ENCODE results near the gene IVNS1ABP. TPM values are rescaled to one million over a fixed set of nuclear protein-coding genes. Genes with fewer than 3 reads are reported as not detected.
A peak's percentile ranks its signal among the peaks of the same experiment; 100 is the strongest.
"Not testable (repeated sequence)": the region's sequence is repeated elsewhere in the genome, so short reads cannot be mapped to it uniquely, and the experiment has no call there.

IVNS1ABP gene
- total RNA-seq, result 50.2 and 53.4 TPM in 2 replicates

DNA sequence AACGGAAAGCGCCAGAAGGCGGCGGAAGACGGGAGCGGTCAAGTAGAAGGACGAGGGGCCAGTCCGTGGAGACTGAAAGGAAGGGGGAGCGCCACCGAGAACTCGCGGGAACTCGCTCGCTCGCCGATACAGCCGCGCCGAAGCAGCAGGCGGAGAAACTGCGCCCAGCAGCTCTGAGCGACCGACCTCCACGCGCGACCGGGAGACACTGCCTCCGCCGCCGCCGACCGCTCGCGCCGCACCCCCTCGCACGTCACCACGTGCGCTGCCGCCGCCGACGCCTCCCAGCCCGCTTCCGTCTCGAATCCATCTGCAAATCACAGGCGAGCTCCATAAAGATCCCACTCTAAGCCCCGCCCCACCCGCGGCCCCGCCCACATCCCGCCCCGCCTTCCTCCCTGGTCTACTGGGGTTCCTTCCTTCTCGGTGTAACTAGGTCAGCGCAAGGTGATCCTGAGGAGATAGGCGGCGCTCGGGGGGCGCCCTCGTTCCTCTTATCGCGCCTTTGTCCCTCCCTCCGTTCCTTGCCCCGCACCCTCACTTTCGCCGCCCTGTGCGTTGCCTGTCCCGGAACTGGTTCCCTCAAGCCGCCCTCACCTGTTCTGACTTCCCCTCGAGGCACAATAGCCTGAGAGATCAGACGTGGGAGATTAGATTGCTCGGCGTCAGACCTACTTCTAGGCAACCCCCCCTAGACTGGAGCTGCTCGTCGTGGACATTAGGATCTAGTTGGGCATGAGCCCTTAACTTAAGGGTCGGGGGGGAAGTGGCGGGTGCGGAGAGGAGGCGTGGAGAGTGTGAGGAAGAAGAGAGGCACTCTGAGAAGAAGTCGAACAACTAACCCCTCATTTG, at the start of gene IVNS1ABP:
Gene IVNS1ABP, minus strand, starts transcription at position 210 of the 852 bp plus-strand sequence. CDS start 7,750 bp downstream, outside the sequence.
- DNase-seq (ENCODE audit: low read depth in 2 of 2), result peak; percentile 83 to 95

DNA sequence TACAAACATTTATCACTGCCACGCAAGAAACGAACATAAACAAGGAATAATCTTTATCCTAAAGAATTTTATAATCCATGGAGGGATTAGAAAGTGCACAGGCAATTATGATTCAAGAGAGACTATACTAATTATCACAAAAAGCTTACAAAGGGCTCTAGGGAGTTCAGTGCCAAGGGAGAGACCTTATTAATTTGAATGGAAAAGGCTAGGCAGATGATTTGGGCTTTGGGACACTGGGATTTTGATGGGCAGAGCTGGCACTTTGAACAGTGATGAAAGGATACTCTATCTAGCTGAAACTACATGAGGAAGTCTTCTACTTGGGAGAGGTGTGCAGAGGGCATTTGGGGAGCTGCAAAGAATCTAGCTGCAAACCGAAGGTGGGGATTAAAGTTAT, 48.9 kb upstream of the IVNS1ABP start:
- no peak for DNase-seq (ENCODE audit: low read depth in 2 of 2)

GRCh38 chr1:185364528-185364927, 47.5 kb upstream of the IVNS1ABP start:
- DNase-seq (ENCODE audit: low read depth in 2 of 2), result not testable (repeated sequence)

- DNase-seq (ENCODE audit: low read depth in 2 of 2), result no peak
Measured at GRCh38 chr1:185363205-185363604, 46.2 kb upstream of the IVNS1ABP start.

DNA sequence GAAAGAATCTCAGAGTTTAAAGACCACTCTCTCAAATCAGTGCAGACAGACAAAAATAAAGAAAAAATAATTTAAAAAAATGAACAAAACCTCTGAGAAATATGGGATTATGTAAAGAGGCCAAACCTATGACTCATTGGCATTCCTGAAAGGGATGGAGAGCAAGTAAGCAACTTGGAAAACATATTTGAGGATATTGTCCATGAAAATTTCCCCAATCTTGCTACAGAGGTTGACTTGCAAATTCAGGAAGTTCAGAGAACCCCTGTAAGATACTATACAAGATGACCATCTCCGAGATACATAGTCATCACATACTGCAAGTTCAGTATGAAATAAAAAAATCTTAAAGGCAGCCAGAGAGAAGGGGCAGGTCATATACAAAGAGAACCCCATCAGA, 43.7 kb upstream of the IVNS1ABP start:
- DNase-seq (ENCODE audit: low read depth in 2 of 2), result peak in 1 of 2 donors; percentile 29

DNA sequence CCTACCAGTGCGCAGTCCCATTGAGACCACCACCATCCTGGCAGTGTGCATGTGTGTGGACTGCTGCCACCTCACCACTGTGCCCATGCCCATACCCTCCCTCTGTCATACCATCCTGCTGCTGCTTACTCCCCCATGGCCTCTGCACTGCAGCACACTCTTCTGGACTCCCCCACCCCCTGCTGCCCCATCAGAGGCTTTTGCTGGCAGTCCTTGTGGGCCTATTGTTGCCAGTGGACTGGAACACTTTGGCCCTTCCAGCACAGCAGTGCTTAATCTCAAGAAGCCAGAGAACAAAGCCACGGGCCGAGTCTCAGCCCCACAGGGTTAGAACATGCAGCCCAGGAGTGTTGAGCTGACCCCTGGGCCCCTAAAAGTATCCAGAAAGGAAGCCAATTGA, 41.9 kb upstream of the IVNS1ABP start:
- DNase-seq (ENCODE audit: low read depth in 2 of 2), result no peak

DNA sequence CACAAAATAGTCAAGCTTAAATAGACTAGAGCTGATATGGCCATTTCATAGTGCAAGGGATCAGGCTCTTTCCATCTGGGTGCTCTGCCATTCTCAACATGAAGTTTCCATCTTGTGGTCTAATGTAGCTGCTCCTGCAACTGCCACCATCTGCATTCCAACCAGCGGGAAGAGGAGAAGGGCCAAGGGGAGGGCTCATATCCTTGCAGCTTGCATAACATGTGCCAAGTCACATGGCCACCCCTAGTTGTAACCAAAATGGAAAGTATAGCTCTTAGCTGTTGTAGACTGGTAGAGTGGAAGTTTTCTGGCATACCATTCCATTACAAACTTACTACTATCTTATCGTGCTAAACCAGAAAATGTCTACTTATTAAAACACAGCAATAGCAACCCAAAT, 38.9 kb upstream of the IVNS1ABP start:
- no peak for DNase-seq (ENCODE audit: low read depth in 2 of 2)

DNA sequence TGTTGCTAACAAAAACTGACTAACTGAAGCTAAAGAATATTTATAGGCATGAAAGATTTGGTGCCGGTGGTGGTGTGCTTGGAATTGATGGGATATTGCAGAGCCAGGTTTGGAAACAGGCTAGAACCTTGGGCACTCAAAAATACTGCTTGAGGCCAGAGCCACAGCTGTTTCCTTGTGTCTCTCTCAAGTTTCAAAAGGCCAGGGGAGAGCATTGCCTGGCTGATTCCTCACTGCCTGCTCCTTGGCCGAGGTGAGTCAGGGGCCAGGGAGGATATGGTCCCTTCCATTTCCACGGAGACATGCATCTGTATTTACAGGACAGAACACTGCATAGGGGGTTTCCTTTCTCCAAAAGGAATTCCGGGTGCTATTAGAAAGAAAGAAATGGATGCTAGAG, 36.1 kb upstream of the IVNS1ABP start:
- peak in 1 of 2 donors; percentile 6 for DNase-seq (ENCODE audit: low read depth in 2 of 2)

- DNase-seq (ENCODE audit: low read depth in 2 of 2), result peak; percentile 82 to 84
Measured at GRCh38 chr1:185351734-185352466, 34.9 kb upstream of the IVNS1ABP start.

GRCh38 chr1:185350027-185350442, 33.0 kb upstream of the IVNS1ABP start:
- DNase-seq (ENCODE audit: low read depth in 2 of 2), result no peak

GRCh38 chr1:185349556-185349955, 32.5 kb upstream of the IVNS1ABP start:
- DNase-seq (ENCODE audit: low read depth in 2 of 2), result no peak

DNA sequence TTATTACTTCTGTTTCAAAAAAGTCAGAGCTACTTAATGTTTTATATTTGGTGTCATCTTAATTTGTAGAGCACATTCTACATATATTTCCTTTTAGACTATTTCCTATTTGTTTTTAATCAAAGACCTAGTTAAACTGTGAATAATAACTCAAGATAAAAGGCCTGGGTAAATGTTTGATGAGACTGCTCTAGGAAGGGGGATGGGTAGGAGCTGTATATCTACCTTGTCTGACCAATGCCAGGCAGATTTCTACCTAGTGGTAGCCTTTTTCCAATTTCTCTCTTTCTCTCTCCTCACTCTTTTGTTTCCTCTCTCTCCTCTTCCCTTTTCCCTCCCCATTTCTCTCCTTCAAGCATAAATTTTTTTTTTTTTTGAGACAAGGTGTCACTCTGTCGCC, 31.9 kb upstream of the IVNS1ABP start:
- no peak for DNase-seq (ENCODE audit: low read depth in 2 of 2)

- DNase-seq (ENCODE audit: low read depth in 2 of 2), result no peak
Measured at GRCh38 chr1:185348296-185348695, 31.3 kb upstream of the IVNS1ABP start.

- DNase-seq (ENCODE audit: low read depth in 2 of 2), result peak; percentile 8 to 62
Measured at GRCh38 chr1:185345913-185346720, 29.1 kb upstream of the IVNS1ABP start.

DNA sequence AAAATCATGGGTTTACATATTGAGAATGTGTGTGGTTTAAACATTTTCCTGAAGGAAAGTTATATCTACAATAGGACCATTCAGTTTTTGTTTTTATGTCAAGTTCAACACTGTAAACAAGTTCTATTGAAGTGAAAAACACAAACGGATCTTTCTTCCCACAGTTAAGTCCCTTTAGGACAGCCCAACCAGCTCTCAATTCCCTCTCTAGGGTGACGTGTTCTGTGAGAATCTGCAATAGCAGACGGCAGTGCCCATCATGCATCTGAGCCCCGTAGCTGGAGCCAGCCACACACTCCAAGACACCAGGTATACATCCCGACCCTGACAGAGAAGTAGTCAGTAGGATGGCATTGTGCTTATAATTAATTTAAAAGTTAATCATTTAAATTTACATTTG, 26.3 kb upstream of the IVNS1ABP start:
- no peak for DNase-seq (ENCODE audit: low read depth in 2 of 2)

DNA sequence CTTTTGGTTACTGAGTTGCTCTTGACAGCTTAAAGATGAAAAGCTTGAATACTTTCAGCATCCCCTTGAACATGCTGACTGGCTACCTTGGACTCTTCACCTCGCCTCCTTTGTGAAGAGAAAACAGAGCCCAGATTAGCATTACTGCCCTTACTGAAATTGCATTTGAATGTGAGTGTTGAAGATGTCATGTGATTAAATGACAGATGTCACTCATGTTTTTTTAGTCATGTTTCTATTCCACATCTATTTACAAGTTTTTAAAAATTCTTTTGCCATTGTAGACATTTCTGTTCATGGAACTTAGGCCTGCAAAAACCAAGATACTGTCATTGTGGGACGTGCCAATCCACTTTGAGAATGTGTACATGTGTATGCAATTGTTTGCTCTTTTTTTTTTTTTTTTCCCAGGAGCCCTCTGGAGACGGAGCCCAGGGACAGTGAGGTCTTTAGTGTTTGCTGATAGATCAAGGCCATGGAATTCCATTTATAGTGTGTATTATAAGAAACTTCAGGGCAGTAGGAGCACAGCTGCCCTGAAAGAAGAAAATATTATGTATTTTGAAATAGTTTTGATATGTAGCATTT, 25.7 kb upstream of the IVNS1ABP start:
- no peak for DNase-seq (ENCODE audit: low read depth in 2 of 2)

- no peak for DNase-seq (ENCODE audit: low read depth in 2 of 2)
Measured at GRCh38 chr1:185342017-185342416, 25.0 kb upstream of the IVNS1ABP start.

DNA sequence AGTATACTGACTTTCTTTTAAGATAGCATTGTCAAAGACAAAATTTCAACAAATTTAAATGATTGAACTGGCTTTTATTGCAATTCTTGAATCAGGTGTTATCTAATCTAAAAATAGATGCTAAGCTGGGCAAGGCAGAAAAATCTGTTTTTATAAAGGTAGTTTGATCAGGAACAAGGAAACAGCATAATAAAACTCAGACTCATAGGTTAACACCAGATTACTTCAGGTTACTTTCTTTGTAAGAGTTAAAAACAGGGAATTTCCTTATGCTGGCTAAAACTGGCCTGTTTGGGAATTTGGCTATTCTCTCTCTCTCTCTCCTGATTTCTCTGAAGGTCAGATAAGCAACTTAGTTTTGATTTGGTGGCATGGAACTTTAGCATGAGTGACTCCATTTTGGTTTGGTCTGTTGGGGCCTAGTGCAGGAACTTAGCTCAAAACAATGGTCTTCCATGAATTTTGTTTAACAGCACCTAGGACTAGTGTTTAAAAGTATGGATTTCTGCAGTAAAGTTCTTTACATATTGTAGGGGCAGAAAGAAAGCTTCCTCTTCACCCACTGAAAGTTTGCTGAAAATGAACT, 24.2 kb upstream of the IVNS1ABP start:
- DNase-seq (ENCODE audit: low read depth in 2 of 2), result no peak

DNA sequence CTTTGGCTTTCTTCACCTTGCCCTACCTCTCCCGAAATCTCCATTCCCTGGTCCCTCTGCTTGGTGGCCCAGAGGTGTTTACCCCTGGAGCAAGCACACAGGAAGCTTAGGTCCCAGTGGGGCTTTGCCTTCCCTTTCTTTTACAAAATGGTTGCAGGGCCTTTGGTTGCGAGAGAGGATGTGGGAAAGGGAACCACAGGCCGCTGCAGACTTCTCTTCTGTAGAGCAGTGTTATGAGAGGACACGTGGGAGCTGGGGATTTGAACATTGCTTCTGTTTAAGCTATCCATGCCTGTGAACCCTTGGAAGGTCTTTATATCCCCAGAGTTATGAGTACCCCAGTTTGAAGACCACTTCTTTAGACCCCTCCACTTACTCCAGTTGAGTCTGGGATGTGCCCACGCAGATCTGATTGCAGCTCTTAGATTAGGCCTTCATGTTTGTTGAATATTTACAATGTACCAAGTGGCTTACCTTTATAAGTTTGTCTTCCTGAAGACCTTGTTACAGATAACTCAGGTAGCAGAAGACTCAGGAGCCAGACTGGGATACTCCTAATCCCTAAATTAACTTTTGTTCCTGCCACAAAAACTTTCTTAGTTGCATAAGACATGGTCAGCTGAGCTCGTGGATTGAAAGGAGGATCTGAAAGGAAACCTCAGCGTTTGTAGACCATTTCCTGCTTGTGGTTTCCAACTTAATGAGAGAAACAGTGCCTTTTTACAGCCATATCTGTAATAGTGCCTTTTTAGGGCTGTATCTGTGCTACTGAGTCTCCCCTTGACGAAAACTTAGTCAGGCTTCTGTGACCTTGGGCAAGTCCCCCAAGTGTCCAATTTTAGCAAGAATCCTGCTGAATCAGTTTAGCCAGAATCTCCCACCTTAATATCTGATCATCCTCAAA, 21.9 kb upstream of the IVNS1ABP start:
- no peak for DNase-seq (ENCODE audit: low read depth in 2 of 2)

DNA sequence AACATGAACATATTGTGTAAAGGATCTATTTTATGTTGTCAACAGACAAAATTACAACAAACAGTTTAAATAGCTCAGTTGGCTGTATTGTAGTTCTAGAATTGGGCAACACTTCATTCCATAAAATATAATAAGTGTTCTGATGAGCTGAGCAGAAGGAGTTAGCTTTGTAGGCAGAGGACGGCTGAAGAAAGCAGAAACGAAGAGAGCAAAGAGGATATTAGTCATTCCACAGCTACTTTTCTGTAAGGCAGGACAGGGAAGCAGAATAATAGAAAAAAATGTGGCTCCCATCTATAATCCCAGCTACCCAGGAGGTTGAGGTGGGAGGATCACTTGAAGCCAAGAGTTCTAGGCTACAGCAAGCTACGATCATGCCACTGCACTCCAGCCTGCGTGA, 20.2 kb upstream of the IVNS1ABP start:
- peak in 1 of 2 donors; percentile 14 for DNase-seq (ENCODE audit: low read depth in 2 of 2)

All from dermis microvascular lymphatic vessel endothelial cell (primary cell).